NK-92 (cell line): ENCODE data around the gene ZDHHC20.

Experiments used
- DNase-seq: peaks from one replicate; lab custom pipeline; 2025; ENCODE audit not compliant: unreplicated experiment; lab: John Stamatoyannopoulos, UW

ZDHHC20 gene

DNA sequence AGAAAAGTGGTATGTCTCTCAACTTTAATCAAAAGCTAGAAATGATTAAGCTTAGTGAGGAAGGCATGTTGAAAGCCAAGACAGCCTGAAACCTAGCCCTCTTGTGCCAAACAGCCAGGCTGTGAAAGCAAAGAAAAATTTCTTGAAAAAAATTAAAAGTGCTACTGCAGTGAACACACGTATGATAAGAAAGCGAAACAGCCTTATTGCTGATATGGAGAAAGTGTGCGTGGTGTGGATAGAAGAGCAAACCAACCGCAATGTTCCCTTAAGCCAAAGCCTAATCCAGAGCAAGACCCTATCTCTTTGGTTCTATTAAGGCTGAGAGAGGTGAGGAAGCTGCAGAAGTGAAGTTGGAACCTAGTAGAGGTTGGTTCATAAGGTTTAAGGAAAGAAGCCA lies 96.4 kb downstream of the ZDHHC20 start:
- DNase-seq = no peak

GRCh38 chr13:21361706-21362105 lies 97.4 kb downstream of the ZDHHC20 start:
- no peak for DNase-seq

DNA sequence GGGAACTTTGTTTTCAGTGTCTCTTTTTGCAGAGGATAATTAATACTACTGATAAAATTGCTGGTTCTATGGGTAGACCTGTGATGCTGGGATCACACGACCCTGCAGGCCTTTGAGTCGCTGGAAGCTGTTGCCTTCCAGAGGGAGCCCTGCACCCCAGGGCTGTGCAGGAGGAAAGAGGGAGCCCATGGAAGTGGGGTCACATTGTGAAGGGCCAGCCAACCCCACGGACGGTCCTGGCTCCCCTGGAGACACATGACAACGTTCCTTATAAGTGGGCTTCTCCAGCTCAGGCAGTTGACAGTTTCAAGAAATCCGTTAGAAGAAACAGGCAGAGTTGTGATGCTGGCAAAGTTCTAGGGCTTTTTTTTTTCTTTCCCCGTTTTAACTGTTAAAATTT lies 98.0 kb downstream of the ZDHHC20 start:
- DNase-seq = no peak

DNA sequence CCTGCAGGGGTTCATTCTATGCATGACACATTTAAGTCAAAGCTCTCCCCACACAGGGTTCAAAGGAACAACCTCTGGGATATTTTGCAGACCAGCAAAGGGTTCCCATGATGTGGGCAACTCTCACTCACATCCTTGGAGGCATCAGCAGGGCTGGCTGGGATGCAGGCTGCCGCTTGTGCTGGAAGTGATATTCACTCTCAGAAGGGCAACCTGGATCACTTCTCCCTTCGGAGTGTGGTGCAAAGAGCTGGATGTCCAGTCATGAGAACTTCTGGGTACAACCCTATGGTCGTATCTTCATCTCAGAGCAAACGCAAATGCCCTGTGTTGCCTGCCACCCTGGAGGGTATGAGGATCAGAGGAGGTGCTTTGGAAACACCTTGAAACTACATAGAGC lies 98.6 kb downstream of the ZDHHC20 start:
- no peak for DNase-seq

- no peak for DNase-seq
These were observed 99.2 kb downstream of the ZDHHC20 start for GRCh38 chr13:21359855-21360254.

DNA sequence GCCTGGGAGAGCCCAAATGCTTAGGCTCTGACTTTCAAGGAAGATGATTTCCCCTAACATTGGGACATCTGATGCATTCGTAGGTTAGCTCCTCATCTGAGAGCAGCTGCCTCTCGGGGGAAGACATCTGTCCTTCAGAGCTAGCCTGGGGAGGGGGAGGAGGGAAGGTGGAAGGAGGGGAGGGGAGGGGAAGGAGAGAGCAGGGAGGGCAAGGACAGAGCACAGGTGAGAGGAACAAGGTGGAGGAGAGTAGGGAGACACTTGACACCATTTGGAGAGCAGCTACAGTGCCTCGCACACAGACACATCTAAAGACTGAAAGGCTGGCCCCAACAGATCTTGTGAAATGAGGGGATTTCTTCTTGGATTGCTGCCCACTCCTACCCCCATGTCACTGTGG lies 103.8 kb downstream of the ZDHHC20 start:
- DNase-seq = no peak

DNA sequence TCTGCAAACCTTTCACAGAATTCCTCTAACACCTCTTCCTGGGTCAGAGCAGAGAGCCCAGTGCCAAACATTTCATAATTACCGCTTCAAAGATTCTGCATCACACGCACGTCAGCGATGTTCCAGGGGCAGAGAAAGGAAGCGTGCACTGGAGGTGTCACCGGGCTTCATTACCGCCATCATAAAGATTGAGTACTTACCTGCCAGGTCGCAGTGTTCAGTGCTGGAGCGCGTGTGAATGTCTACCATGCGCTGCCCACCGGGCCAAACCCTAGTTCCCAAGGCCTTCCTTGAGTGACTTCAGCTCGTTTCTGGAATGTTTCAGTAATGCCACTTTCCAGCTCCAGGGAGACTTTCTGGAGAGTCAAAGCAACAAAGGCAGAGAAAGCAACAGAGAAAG lies 104.4 kb downstream of the ZDHHC20 start:
- no peak for DNase-seq

DNA sequence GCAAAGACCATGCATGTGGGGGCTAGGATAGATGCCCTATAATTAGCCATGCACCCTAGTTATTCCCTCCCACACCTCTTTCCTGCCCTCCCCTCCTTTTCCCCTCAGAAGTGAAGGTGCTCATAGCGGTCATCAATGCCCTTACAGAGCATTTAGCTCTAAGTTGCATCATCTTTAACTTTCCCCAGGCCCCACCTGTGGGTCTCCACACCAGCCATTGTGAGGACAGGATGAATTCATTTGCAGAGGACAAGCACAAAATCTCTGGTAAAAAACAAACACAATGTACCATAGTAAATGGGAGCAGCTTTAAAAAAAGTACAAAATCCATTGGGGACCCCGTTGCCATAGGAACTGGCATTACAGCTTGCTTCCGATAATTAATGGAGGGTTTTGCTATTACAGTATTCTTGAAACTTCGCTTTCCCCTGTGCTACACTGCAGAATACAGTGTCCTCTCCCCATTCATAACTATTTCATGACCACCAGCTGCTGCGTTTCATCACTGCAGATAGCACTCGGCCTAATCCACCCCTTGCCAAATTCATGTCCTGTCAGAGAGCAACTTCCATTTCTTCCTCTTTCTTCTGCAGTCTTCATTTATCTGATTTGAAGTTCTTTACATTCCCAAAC lies 110.5 kb downstream of the ZDHHC20 start:
- no peak for DNase-seq

GRCh38 chr13:21347753-21348318 lies 111.3 kb downstream of the ZDHHC20 start:
- no peak for DNase-seq

- no peak for DNase-seq
These were observed 114.4 kb downstream of the ZDHHC20 start for GRCh38 chr13:21344662-21345176.

GRCh38 chr13:21343659-21344058 lies 115.4 kb downstream of the ZDHHC20 start:
- DNase-seq = no peak

- DNase-seq = no peak
These were observed 116.2 kb downstream of the ZDHHC20 start for GRCh38 chr13:21342699-21343442.

- no peak for DNase-seq
These were observed 117.3 kb downstream of the ZDHHC20 start for GRCh38 chr13:21341637-21342422.

GRCh38 chr13:21338639-21339278 lies 120.3 kb downstream of the ZDHHC20 start:
- no peak for DNase-seq

GRCh38 chr13:21338156-21338555 lies 120.9 kb downstream of the ZDHHC20 start:
- DNase-seq = no peak

DNA sequence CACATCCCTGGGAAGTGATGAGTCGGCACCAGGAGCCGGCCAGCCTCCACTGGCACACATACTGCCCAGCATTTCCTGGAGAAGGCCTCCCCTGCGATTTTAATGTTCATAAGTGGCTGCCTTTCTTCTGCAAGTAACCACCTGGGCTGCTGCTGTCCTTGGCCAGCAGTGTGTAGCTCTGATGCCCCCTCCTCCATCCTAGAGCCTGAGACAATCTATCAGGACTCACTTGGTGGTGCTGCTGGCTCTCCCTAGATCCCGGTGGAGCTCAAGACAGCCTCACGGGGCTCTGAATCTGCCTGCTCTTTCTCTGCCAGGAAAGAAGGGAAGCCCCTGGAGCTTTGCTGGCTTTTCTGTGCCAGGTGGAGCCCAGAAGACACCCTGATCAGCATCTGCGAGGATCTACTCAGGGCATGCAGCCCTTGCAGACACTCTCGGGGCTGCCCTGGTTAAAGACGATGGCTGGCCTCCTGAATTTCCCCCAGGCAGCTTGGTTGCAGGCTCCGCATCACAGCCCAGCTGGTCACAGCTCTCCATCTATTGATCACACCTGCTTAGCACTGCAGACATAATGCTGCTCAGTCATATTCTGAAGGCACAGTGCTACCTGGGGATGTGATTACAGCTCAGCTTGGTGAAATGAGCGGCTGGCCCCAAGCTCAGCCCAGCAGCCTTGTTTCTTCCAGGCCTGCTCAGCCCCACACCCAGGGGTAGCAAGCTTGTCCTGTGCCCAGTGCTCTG lies 122.3 kb downstream of the ZDHHC20 start:
- no peak for DNase-seq

GRCh38 chr13:21333186-21333585 lies 125.9 kb downstream of the ZDHHC20 start:
- no peak for DNase-seq

- DNase-seq = no peak
These were observed 128.8 kb downstream of the ZDHHC20 start for GRCh38 chr13:21330126-21330861.

GRCh38 chr13:21328836-21329477 lies 130.1 kb downstream of the ZDHHC20 start:
- no peak for DNase-seq
